Activated CD4-positive, alpha-beta T cell treated with anti-CD3 and anti-CD28 coated beads, Interleukin-2, amount 50 U/mL, for 16 hours (primary cell): ENCODE measurements around the gene SPATA2L.

Experiments used
- DNase-seq: peaks from one replicate; pipeline ENCODE4 v3.0.0-alpha.2; 2020

Gene SPATA2L

GRCh38 chr16:89653656-89654295 is 47.7 kb downstream of the SPATA2L start:
- DNase-seq, result no peak

- DNase-seq, result no peak
These were observed 49.9 kb downstream of the SPATA2L start for GRCh38 chr16:89651584-89651983.

GRCh38 chr16:89646906-89647305 is 54.6 kb downstream of the SPATA2L start:
- DNase-seq, result no peak
